Gastroesophageal sphincter (tissue), 3 donors: ENCODE data around the gene GALNTL6.

ENCODE experiments used
- EP300 ChIP-seq: sonication (generic); formaldehyde crosslinking; IDR thresholded peaks from one replicate; pipeline ENCODE4 v1.6.1; 2017; ENCODE audit warnings: antibody characterized with exemption, mild to moderate bottlenecking
- POLR2A ChIP-seq, 2 donors: fragments of 450-650 bp; IDR thresholded peaks; one replicate each; pipeline ENCODE4 v1.6.1; 2017; ENCODE audit warnings: antibody characterized with exemption in 2 of 2, mild to moderate bottlenecking in 2 of 2, moderate library complexity in 1 of 2
- POLR2AphosphoS5 ChIP-seq: sonication (generic); formaldehyde crosslinking; IDR thresholded peaks from one replicate; pipeline ENCODE4 v1.6.1; 2017; ENCODE audit warnings: antibody characterized with exemption
- TF ChIP-seq, protein P1 (sequence below), 4 experiments: fragments of 200-600 bp in 2 of 4; fragments of 450-650 bp in 2 of 4; sonication (generic) in 1 of 4; IDR thresholded peaks; one replicate each; pipeline ENCODE4 v1.5.1; 2017 to 2019; ENCODE audit warnings: antibody characterized with exemption in 4 of 4, mild to moderate bottlenecking in 2 of 4, moderate library complexity in 2 of 4

DNA sequence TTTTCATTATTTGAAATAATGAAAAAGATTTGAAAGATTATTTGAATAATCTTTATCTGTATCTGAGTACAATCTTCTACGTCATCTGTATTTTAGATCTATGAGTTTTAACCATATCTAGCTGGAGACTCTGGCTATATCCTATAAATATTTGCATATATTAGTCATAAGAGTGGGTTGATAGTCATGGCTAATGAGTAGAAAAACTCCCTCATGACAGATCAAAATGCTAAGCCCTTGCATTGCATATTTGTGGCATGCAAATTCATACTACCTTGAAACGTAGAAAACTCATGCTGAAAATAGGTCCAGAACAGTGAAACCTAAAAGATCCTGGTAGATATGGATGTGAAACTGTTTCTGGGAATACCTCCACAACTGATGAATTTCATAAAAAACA is 291.3 kb downstream of the GALNTL6 start:
- TF ChIP-seq EP300 (no peak), POLR2AphosphoS5 (no peak), POLR2A (IDR thresholded peaks at IDR 0.05) (no peak)
- TF ChIP-seq, protein P1, sequence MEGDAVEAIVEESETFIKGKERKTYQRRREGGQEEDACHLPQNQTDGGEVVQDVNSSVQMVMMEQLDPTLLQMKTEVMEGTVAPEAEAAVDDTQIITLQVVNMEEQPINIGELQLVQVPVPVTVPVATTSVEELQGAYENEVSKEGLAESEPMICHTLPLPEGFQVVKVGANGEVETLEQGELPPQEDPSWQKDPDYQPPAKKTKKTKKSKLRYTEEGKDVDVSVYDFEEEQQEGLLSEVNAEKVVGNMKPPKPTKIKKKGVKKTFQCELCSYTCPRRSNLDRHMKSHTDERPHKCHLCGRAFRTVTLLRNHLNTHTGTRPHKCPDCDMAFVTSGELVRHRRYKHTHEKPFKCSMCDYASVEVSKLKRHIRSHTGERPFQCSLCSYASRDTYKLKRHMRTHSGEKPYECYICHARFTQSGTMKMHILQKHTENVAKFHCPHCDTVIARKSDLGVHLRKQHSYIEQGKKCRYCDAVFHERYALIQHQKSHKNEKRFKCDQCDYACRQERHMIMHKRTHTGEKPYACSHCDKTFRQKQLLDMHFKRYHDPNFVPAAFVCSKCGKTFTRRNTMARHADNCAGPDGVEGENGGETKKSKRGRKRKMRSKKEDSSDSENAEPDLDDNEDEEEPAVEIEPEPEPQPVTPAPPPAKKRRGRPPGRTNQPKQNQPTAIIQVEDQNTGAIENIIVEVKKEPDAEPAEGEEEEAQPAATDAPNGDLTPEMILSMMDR (IDR thresholded peaks at IDR 0.05): no peak
